RCC 7860 (cell line): ENCODE results near the gene RANBP3.

ENCODE experiments used
- DNase-seq: peaks from one replicate; pipeline ENCODE4 v3.0.0-alpha.2; 2015; ENCODE audit warnings: low spot score
- FAIRE-seq: peaks from 2 replicates; lab custom pipeline; 2012; peaks lifted over from hg19 to GRCh38; lab: Jason Lieb, UNC

Gene RANBP3

GRCh38 chr19:5953680-5954213 lies 24.2 kb downstream of the RANBP3 start:
- DNase-seq (no peak), FAIRE-seq (no peak)

- peak; percentile 17 for DNase-seq
- FAIRE-seq = no peak
Observed at GRCh38 chr19:5953030-5953589, 24.8 kb downstream of the RANBP3 start.

- FAIRE-seq = no peak
- no peak for DNase-seq
Observed at GRCh38 chr19:5952193-5953029, 25.5 kb downstream of the RANBP3 start.

- FAIRE-seq (no peak), DNase-seq (no peak)
Observed at GRCh38 chr19:5951338-5951861, 26.5 kb downstream of the RANBP3 start.

- DNase-seq (no peak), FAIRE-seq (no peak)
Observed at GRCh38 chr19:5950741-5951140, 27.2 kb downstream of the RANBP3 start.

GRCh38 chr19:5949792-5950305 lies 28.1 kb downstream of the RANBP3 start:
- DNase-seq (no peak), FAIRE-seq (no peak)

- DNase-seq (no peak), FAIRE-seq (no peak)
Observed at GRCh38 chr19:5948752-5949564, 29.0 kb downstream of the RANBP3 start.

- no peak for DNase-seq
- no peak for FAIRE-seq
Observed at GRCh38 chr19:5947435-5947834, 30.5 kb downstream of the RANBP3 start.

GRCh38 chr19:5943623-5944022 lies 34.3 kb downstream of the RANBP3 start:
- no peak for FAIRE-seq

GRCh38 chr19:5943045-5943444 lies 34.9 kb downstream of the RANBP3 start:
- FAIRE-seq = no peak
- DNase-seq = no peak

More at GRCh38 chr19:5943623-5944022, 34.3 kb downstream of the RANBP3 start:
- DNase-seq = no peak

GRCh38 chr19:5941673-5942072 lies 36.3 kb downstream of the RANBP3 start:
- FAIRE-seq = no peak
- no peak for DNase-seq

GRCh38 chr19:5940260-5941208 lies 37.4 kb downstream of the RANBP3 start:
- FAIRE-seq (no peak), DNase-seq (no peak)

- FAIRE-seq (no peak), DNase-seq (no peak)
Observed at GRCh38 chr19:5937550-5937949, 40.4 kb downstream of the RANBP3 start.

- DNase-seq (no peak), FAIRE-seq (no peak)
Observed at GRCh38 chr19:5936292-5936592, 41.7 kb downstream of the RANBP3 start.

- FAIRE-seq = no peak
Observed at GRCh38 chr19:5935473-5936291, 42.3 kb downstream of the RANBP3 start.

GRCh38 chr19:5934774-5935472 lies 43.0 kb downstream of the RANBP3 start:
- FAIRE-seq (no peak), DNase-seq (no peak)

More at GRCh38 chr19:5935473-5936291, 42.3 kb downstream of the RANBP3 start:
- DNase-seq = no peak

GRCh38 chr19:5934069-5934401 lies 43.9 kb downstream of the RANBP3 start:
- no peak for FAIRE-seq
- no peak for DNase-seq

GRCh38 chr19:5933391-5934068 lies 44.4 kb downstream of the RANBP3 start:
- DNase-seq (no peak), FAIRE-seq (no peak)
